Kidney (tissue), 14 donors: ENCODE measurements around the gene TTC36. TPM values are rescaled to one million over a fixed set of nuclear protein-coding genes. Genes with fewer than 3 reads are reported as not detected.
A peak's percentile ranks its signal among the peaks of the same experiment; 100 is the strongest.

Source experiments
- DNase-seq, 5 donors: peaks; one replicate each; pipeline ENCODE4 v3.0.0-alpha.2; 2013 to 2020
- FAIRE-seq: peaks from 2 replicates; lab custom pipeline; 2012; peaks lifted over from hg19 to GRCh38; lab: Jason Lieb, UNC
- H3K27ac ChIP-seq, 2 donors: one replicate each; pipeline ENCODE4 v1.7.0; 2013; ENCODE audit warnings: low read depth in 2 of 2, low read length in 2 of 2, inconsistent platforms in 1 of 2
- H3K27me3 ChIP-seq: one replicate; pipeline ENCODE4 v1.7.1; 2013; ENCODE audit warnings: low read length, inconsistent platforms; ENCODE audit not compliant: control insufficient read depth, insufficient read depth
- H3K36me3 ChIP-seq, 3 donors: one replicate each; pipeline versions ENCODE4 v1.7.0 to v1.7.1; 2013; ENCODE audit warnings: low read length in 3 of 3, control low read depth in 1 of 3, inconsistent platforms in 1 of 3; ENCODE audit not compliant: insufficient read depth in 3 of 3, control insufficient read depth in 2 of 3
- H3K4me1 ChIP-seq, 3 donors: one replicate each; pipeline versions ENCODE4 v1.7.0 to v1.7.1; 2013; ENCODE audit warnings: low read length in 3 of 3, inconsistent platforms in 1 of 3, low read depth in 1 of 3; ENCODE audit not compliant: control insufficient read depth in 2 of 3, insufficient read depth in 2 of 3
- H3K4me3 ChIP-seq, 3 donors: one replicate each; pipeline versions ENCODE4 v1.7.0 to v1.8.1; 2013; ENCODE audit warnings: low read length in 3 of 3, control low read depth in 1 of 3, inconsistent platforms in 1 of 3
- H3K9ac ChIP-seq, 3 donors: one replicate each; pipeline versions ENCODE4 v1.7.0 to v1.7.1; 2013; ENCODE audit warnings: low read length in 3 of 3, control low read depth in 1 of 3, inconsistent platforms in 1 of 3
- H3K9me3 ChIP-seq, 3 donors: one replicate each; pipeline versions ENCODE4 v1.7.0 to v1.7.1; 2013; ENCODE audit warnings: low read length in 3 of 3, control low read depth in 1 of 3, inconsistent platforms in 1 of 3; ENCODE audit not compliant: control insufficient read depth in 2 of 3, insufficient read depth in 1 of 3
- CTCF ChIP-seq: IDR thresholded peaks from 3 replicates; pipeline ENCODE4 v1.5.1; 2012; ENCODE audit warnings: mild to moderate bottlenecking, moderate library complexity, borderline replicate concordance; ENCODE audit not compliant: insufficient read depth; ENCODE audit errors: extremely low read depth
- intact Hi-C: fragments of 100-400 bp; cut with DNase I; formaldehyde crosslinking; loops from one replicate; pipeline ENCODE4 v1.11.1; 2022
- polyA plus RNA-seq: library from polyadenylated mRNA; stranded (reverse); fragments of 350-450 nt; fragmentation: Illumina TruSeq; extraction: RNeasy Lipid Tissue Mini Kit (QIAGEN cat#74804); gene quantifications from one replicate; pipeline ENCODE4 v1.2.3, GENCODE V29; 2014; ENCODE audit warnings: low read depth, low replicate concordance; ENCODE audit not compliant: insufficient read depth
- total RNA-seq: library from RNA; stranded (reverse); fragmentation: NEBNext Ultra II Directional; extraction: Animal tissue kit (Norgen Biotek cat#: 25700); gene quantifications from one replicate; pipeline ENCODE4 v1.2.1, GENCODE V29; 2021
- donor health status: control.
- donor health status: control.
- donor health status: control.
- donor health status: control.
- donor health status: control.
- donor health status: DM: yes; HTN: yes; CAD: no.
- donor health status: Normal renal cell carcinoma (clear cell type).

Gene TTC36
- total and polyA plus RNA-seq, 2 donors from 2014 or later, result 1.1 to 12.7 TPM

- no peaks in the 10 kb centered on the region for H3K36me3 ChIP-seq
- no peak overlapping the region for H3K9ac ChIP-seq
- intact Hi-C loops, result no loop called here
- FAIRE-seq, result no peak
- H3K4me1 ChIP-seq, result peaks cover 3 to 22% (median 18%) of the 10 kb centered on the region in 3 donors
- H3K9me3 ChIP-seq, result no peaks in the 10 kb centered on the region
- no peak for TF ChIP-seq CTCF
- H3K27me3 ChIP-seq, result no peaks in the 10 kb centered on the region
- H3K27ac ChIP-seq, result peak overlapping the region; percentile 42 to 63
- DNase-seq, result peak in 1 of 5 donors; percentile 46
- H3K4me3 ChIP-seq, result peak overlapping the region in 1 of 3 donors; percentile 30
Measured at GRCh38 chr11:118533769-118534729, 6.8 kb downstream of the TTC36 start.

DNA sequence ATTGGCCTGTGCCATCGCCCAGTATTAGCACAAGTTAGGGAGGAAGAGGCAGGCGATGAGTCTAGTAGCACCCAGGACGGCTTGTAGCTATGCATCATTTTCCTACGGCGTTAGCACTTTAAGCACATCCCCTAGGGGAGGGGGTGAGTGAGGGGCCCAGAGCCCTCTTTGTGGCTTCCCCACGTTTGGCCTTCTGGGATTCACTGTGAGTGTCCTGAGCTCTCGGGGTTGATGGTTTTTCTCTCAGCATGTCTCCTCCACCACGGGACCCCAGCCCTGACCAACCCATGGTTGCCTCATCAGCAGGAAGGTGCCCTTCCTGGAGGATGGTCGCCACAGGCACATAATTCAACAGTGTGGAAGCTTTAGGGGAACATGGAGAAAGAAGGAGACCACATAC, 8.0 kb downstream of the TTC36 start:
- no peak for FAIRE-seq
- H3K36me3 ChIP-seq, result no peaks in the 10 kb centered on the region
- peak in 1 of 5 donors; percentile 27 for DNase-seq
- H3K9me3 ChIP-seq, result no peaks in the 10 kb centered on the region
- TF ChIP-seq CTCF, result no peak
- no peak overlapping the region for H3K27ac ChIP-seq
- H3K4me3 ChIP-seq, result no peak overlapping the region
- no peak overlapping the region for H3K9ac ChIP-seq
- H3K27me3 ChIP-seq, result no peaks in the 10 kb centered on the region
- peaks cover 0 to 12% (median 6%) of the 10 kb centered on the region in 3 donors for H3K4me1 ChIP-seq
- intact Hi-C loops, result no loop called here

DNA sequence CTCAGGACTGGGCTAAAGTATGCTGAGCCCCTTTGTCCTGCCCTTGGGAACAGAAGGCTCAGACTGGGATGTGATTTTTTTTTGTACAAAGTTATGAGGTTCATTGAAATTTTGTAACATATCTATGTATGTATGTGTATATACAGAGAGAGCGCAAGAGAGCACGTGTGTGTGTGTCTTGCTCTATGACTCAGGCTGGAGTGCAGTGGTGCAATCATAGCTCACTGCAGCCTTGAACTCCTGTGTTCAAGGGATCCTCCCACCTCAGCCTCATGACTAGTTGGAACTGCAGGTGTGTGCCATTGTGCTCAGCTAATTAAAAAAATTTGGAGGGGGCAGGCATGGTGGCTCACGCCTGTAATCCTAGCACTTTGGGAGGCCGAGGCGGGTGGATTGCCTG, 9.5 kb downstream of the TTC36 start:
- FAIRE-seq, result no peak
- no peak overlapping the region for H3K4me3 ChIP-seq
- H3K4me1 ChIP-seq, result peaks cover 0 to 8% (median 5%) of the 10 kb centered on the region in 3 donors
- no peaks in the 10 kb centered on the region for H3K27me3 ChIP-seq
- intact Hi-C loops, result no loop called here
- DNase-seq, result no peak
- no peak for TF ChIP-seq CTCF
- no peak overlapping the region for H3K27ac ChIP-seq
- no peak overlapping the region for H3K9ac ChIP-seq
- H3K9me3 ChIP-seq, result no peaks in the 10 kb centered on the region
- H3K36me3 ChIP-seq, result no peaks in the 10 kb centered on the region
